ENCODE measurements around the gene SLC9A9. TPM values are rescaled to one million over a fixed set of nuclear protein-coding genes. Genes with fewer than 3 reads are reported as not detected.

The SLC9A9 gene
- total RNA-seq, 8 experiments from 2014 or later, result 0.29 to 11.3 (median 5.9) TPM

- WGBS, 10 experiments, result 43 to 100% (median 85%) methylated on average over 1 to 3 of the region's 3 CpGs; no CpG with 5 or more reads in 1 of the 10 experiments
Measured at GRCh38 chr3:143563786-143564185, 284.5 kb downstream of the SLC9A9 start.

GRCh38 chr3:143562789-143563188, 285.5 kb downstream of the SLC9A9 start:
- Histone ChIP-seq H3K27ac (no peak overlapping the region), H3K4me1 (replicated peaks in 1 of 2) (peaks cover 6 to 23% of the 10 kb centered on the region in 2 donors), H3K4me3 (no peak overlapping the region)
- in situ Hi-C loops (cut with MboI; ENCODE audit: low pct_unique_long_range_greater_than_20kb in 2 of 9, low sequenced_read_pairs in 9 of 9, unreplicated experiment in 9 of 9), result no loop called here
- 25 to 100% (median 91%) methylated on average over 1 to 2 of the region's 2 CpGs for WGBS, 10 experiments
- ATAC-seq (replicated peaks in 6 of 8), result no peak

More at GRCh38 chr3:143563786-143564185, 284.5 kb downstream of the SLC9A9 start:
- Histone ChIP-seq H3K27ac (no peak overlapping the region), H3K4me3 (no peak overlapping the region), H3K4me1 (replicated peaks in 1 of 2) (peaks cover 6 to 25% of the 10 kb centered on the region in 2 donors)
- ATAC-seq (replicated peaks in 6 of 8), result no peak
- in situ Hi-C loops (cut with MboI; ENCODE audit: low pct_unique_long_range_greater_than_20kb in 2 of 9, low sequenced_read_pairs in 9 of 9, unreplicated experiment in 9 of 9), result no loop called here

- in situ Hi-C loops (cut with MboI; ENCODE audit: low pct_unique_long_range_greater_than_20kb in 2 of 9, low sequenced_read_pairs in 9 of 9, unreplicated experiment in 9 of 9), result no loop called here
- 43 to 97% (median 77%) methylated on average over 3 of the region's 3 CpGs; no CpG with 5 or more reads in 2 of the 10 experiments for WGBS, 10 experiments
- no peak for ATAC-seq (replicated peaks in 6 of 8)
- Histone ChIP-seq H3K27ac (no peak overlapping the region), H3K4me3 (no peak overlapping the region), H3K4me1 (replicated peaks in 1 of 2) (peaks cover 0 to 8% of the 10 kb centered on the region in 2 donors)
Measured at GRCh38 chr3:143559296-143559695, 289.0 kb downstream of the SLC9A9 start.

- ATAC-seq (replicated peaks in 6 of 8), result no peak
- Histone ChIP-seq H3K27ac (no peak overlapping the region), H3K4me3 (no peak overlapping the region), H3K4me1 (replicated peaks in 1 of 2) (no peaks in the 10 kb centered on the region)
- in situ Hi-C loops (cut with MboI; ENCODE audit: low pct_unique_long_range_greater_than_20kb in 2 of 9, low sequenced_read_pairs in 9 of 9, unreplicated experiment in 9 of 9), result no loop called here
- 70 to 100% (median 87%) methylated on average over 1 to 3 of the region's 3 CpGs; no CpG with 5 or more reads in 2 of the 10 experiments for WGBS, 10 experiments
Measured at GRCh38 chr3:143552851-143553250, 295.4 kb downstream of the SLC9A9 start.

- H3K4me1 ChIP-seq (replicated peaks in 1 of 2), result no peaks in the 10 kb centered on the region
- in situ Hi-C loops (cut with MboI; ENCODE audit: low pct_unique_long_range_greater_than_20kb in 2 of 9, low sequenced_read_pairs in 9 of 9, unreplicated experiment in 9 of 9), result no loop called here
- no peak overlapping the region for H3K27ac ChIP-seq
- no peak overlapping the region for H3K4me3 ChIP-seq
- no peak for ATAC-seq (replicated peaks in 6 of 8)
- 75 to 100% (median 87%) methylated on average over 2 of the region's 2 CpGs; no CpG with 5 or more reads in 5 of the 10 experiments for WGBS, 10 experiments
Measured at GRCh38 chr3:143551761-143552160, 296.5 kb downstream of the SLC9A9 start.

GRCh38 chr3:143548861-143549497, 299.3 kb downstream of the SLC9A9 start:
- ATAC-seq (replicated peaks in 6 of 8), result peak in 4 of 8 experiments; percentile 67 to 93 (median 85)
- in situ Hi-C loops (cut with MboI; ENCODE audit: low pct_unique_long_range_greater_than_20kb in 2 of 9, low sequenced_read_pairs in 9 of 9, unreplicated experiment in 9 of 9), result no loop called here

GRCh38 chr3:143548393-143548792, 299.9 kb downstream of the SLC9A9 start:
- Histone ChIP-seq H3K4me1 (replicated peaks in 1 of 2) (no peaks in the 10 kb centered on the region), H3K27ac (no peak overlapping the region), H3K4me3 (no peak overlapping the region)
- in situ Hi-C loops (cut with MboI; ENCODE audit: low pct_unique_long_range_greater_than_20kb in 2 of 9, low sequenced_read_pairs in 9 of 9, unreplicated experiment in 9 of 9), result no loop called here
- WGBS, 10 experiments, result 0 to 100% (median 32%) methylated on average over 1 to 3 of the region's 3 CpGs; no CpG with 5 or more reads in 4 of the 10 experiments
- peak in 3 of 8 experiments; percentile 69 to 81 (median 81) for ATAC-seq (replicated peaks in 6 of 8)

More at GRCh38 chr3:143548861-143549497, 299.3 kb downstream of the SLC9A9 start:
- H3K27ac ChIP-seq, result no peak overlapping the region
- 0 to 100% (median 59%) methylated on average over 1 to 2 of the region's 2 CpGs for WGBS, 10 experiments
- H3K4me1 ChIP-seq (replicated peaks in 1 of 2), result no peaks in the 10 kb centered on the region
- H3K4me3 ChIP-seq, result no peak overlapping the region

- in situ Hi-C loops (cut with MboI; ENCODE audit: low pct_unique_long_range_greater_than_20kb in 2 of 9, low sequenced_read_pairs in 9 of 9, unreplicated experiment in 9 of 9), result no loop called here
- no peak overlapping the region for H3K27ac ChIP-seq
- H3K4me3 ChIP-seq, result no peak overlapping the region
- WGBS, 10 experiments, result 13 to 100% (median 94%) methylated on average over 2 of the region's 2 CpGs; no CpG with 5 or more reads in 4 of the 10 experiments
- peak in 3 of 8 experiments; percentile 57 to 85 (median 77) for ATAC-seq (replicated peaks in 6 of 8)
- H3K4me1 ChIP-seq (replicated peaks in 1 of 2), result no peaks in the 10 kb centered on the region
Measured at GRCh38 chr3:143538577-143538981, 309.7 kb downstream of the SLC9A9 start.

- in situ Hi-C loops (cut with MboI; ENCODE audit: low pct_unique_long_range_greater_than_20kb in 2 of 9, low sequenced_read_pairs in 9 of 9, unreplicated experiment in 9 of 9), result no loop called here
- Histone ChIP-seq H3K4me1 (replicated peaks in 1 of 2) (no peaks in the 10 kb centered on the region), H3K27ac (no peak overlapping the region), H3K4me3 (no peak overlapping the region)
- WGBS, 10 experiments, result 40 to 100% (median 82%) methylated on average over 1 of the region's 1 CpG; no CpG with 5 or more reads in 2 of the 10 experiments
- no peak for ATAC-seq (replicated peaks in 6 of 8)
Measured at GRCh38 chr3:143538061-143538460, 310.2 kb downstream of the SLC9A9 start.

GRCh38 chr3:143536817-143537535, 311.3 kb downstream of the SLC9A9 start:
- in situ Hi-C loops (cut with MboI; ENCODE audit: low pct_unique_long_range_greater_than_20kb in 2 of 9, low sequenced_read_pairs in 9 of 9, unreplicated experiment in 9 of 9), result no loop called here
- Histone ChIP-seq H3K4me1 (replicated peaks in 1 of 2) (no peaks in the 10 kb centered on the region), H3K4me3 (no peak overlapping the region), H3K27ac (no peak overlapping the region)
- ATAC-seq (replicated peaks in 6 of 8), result peak in 3 of 8 experiments; percentile 33 to 58 (median 40)
- WGBS, 10 experiments, result 0 to 100% (median 17%) methylated on average over 1 to 3 of the region's 3 CpGs; no CpG with 5 or more reads in 3 of the 10 experiments

GRCh38 chr3:143535994-143536784, 312.1 kb downstream of the SLC9A9 start:
- no peak overlapping the region for H3K27ac ChIP-seq
- 32 to 100% (median 95%) methylated on average over 2 to 3 of the region's 3 CpGs for WGBS, 10 experiments
- in situ Hi-C loops (cut with MboI; ENCODE audit: low pct_unique_long_range_greater_than_20kb in 2 of 9, low sequenced_read_pairs in 9 of 9, unreplicated experiment in 9 of 9), result no loop called here
- peak in 2 of 8 experiments; percentile 11 to 16 for ATAC-seq (replicated peaks in 6 of 8)
- no peaks in the 10 kb centered on the region for H3K4me1 ChIP-seq (replicated peaks in 1 of 2)
- no peak overlapping the region for H3K4me3 ChIP-seq

- no peak overlapping the region for H3K4me3 ChIP-seq
- H3K4me1 ChIP-seq (replicated peaks in 1 of 2), result no peaks in the 10 kb centered on the region
- H3K27ac ChIP-seq, result no peak overlapping the region
- ATAC-seq (replicated peaks in 6 of 8), result no peak
- in situ Hi-C loops (cut with MboI; ENCODE audit: low pct_unique_long_range_greater_than_20kb in 2 of 9, low sequenced_read_pairs in 9 of 9, unreplicated experiment in 9 of 9), result no loop called here
Measured at GRCh38 chr3:143533391-143533790, 314.9 kb downstream of the SLC9A9 start.

- H3K27ac ChIP-seq, result no peak overlapping the region
- H3K4me3 ChIP-seq, result no peak overlapping the region
- WGBS, 10 experiments, result 67 to 100% (median 100%) methylated on average over 1 of the region's 1 CpG; no CpG with 5 or more reads in 2 of the 10 experiments
- in situ Hi-C loops (cut with MboI; ENCODE audit: low pct_unique_long_range_greater_than_20kb in 2 of 9, low sequenced_read_pairs in 9 of 9, unreplicated experiment in 9 of 9), result no loop called here
- ATAC-seq (replicated peaks in 6 of 8), result peak in 2 of 8 experiments; percentile 19 to 20
- no peaks in the 10 kb centered on the region for H3K4me1 ChIP-seq (replicated peaks in 1 of 2)
Measured at GRCh38 chr3:143532091-143532490, 316.2 kb downstream of the SLC9A9 start.

Data from motor neuron (in vitro differentiated cells).